DOHH2 (cell line): ENCODE measurements around the gene RNF130.

Source experiments
- H3F3A ChIP-seq: fragments of 200-600 bp; sonication (generic), shearing (Covaris generic); 2 replicates; pipeline ENCODE4 v1.6.0; 2016; ENCODE audit warnings: antibody characterized with exemption, mild to moderate bottlenecking; ENCODE audit not compliant: control insufficient read depth, insufficient read depth
- H3K27ac ChIP-seq: fragments of 200-600 bp; sonication (generic); 2 replicates; pipeline ENCODE4 v1.5.1; 2014; ENCODE audit warnings: low read depth, mild to moderate bottlenecking, low read length, moderate library complexity
- H3K27me3 ChIP-seq: fragments of 200-600 bp; sonication (generic); 2 replicates; pipeline ENCODE4 v1.6.1; 2014; ENCODE audit warnings: mild to moderate bottlenecking, low read length, mixed read lengths; ENCODE audit not compliant: control insufficient read depth
- H3K36me3 ChIP-seq: fragments of 200-600 bp; sonication (generic); 2 replicates; pipeline ENCODE4 v1.6.1; 2014; ENCODE audit warnings: mild to moderate bottlenecking, low read length, moderate library complexity, mixed read lengths; ENCODE audit not compliant: control insufficient read depth
- H3K4me1 ChIP-seq: fragments of 200-600 bp; sonication (generic); 2 replicates; pipeline ENCODE4 v1.6.1; 2014; ENCODE audit warnings: mild to moderate bottlenecking, low read length, mixed read lengths; ENCODE audit not compliant: control insufficient read depth
- H3K4me2 ChIP-seq: fragments of 200-600 bp; sonication (generic); 2 replicates; pipeline ENCODE4 v1.6.0; 2014; ENCODE audit warnings: mild to moderate bottlenecking, low read length, moderate library complexity
- H3K4me3 ChIP-seq: fragments of 200-600 bp; sonication (generic); 2 replicates; pipeline ENCODE4 v1.5.1; 2014; ENCODE audit warnings: mild to moderate bottlenecking, low read length, mixed read lengths
- H3K79me2 ChIP-seq: fragments of 200-600 bp; sonication (generic); 2 replicates; pipeline ENCODE4 v1.6.1; 2014; ENCODE audit warnings: mild to moderate bottlenecking, low read length, mixed read lengths; ENCODE audit not compliant: control insufficient read depth
- H3K9me2 ChIP-seq: fragments of 200-600 bp; sonication (generic); replicated peaks from 2 replicates; pipeline ENCODE4 v1.6.1; 2014; ENCODE audit warnings: mild to moderate bottlenecking, low read length, mixed read lengths; ENCODE audit not compliant: control insufficient read depth
- H3K9me3 ChIP-seq: fragments of 200-600 bp; sonication (generic); 2 replicates; pipeline ENCODE4 v1.6.1; 2014; ENCODE audit warnings: antibody characterized with exemption, low read length, mixed read lengths; ENCODE audit not compliant: control insufficient read depth, insufficient read depth
- H4K20me1 ChIP-seq: fragments of 200-600 bp; sonication (generic); 2 replicates; pipeline ENCODE4 v1.6.0; 2014; ENCODE audit warnings: low read depth, mild to moderate bottlenecking, antibody characterized with exemption, low read length, moderate library complexity; ENCODE audit not compliant: control insufficient read depth, insufficient read depth
- CTCF ChIP-seq: fragments of 200-600 bp; sonication (generic); IDR thresholded peaks from one replicate; pipeline ENCODE4 v1.5.1; 2014; ENCODE audit warnings: antibody characterized with exemption, mild to moderate bottlenecking, low read depth, low read length; ENCODE audit not compliant: poor library complexity, severe bottlenecking
- EZH2phosphoT487 ChIP-seq: fragments of 200-600 bp; sonication (generic); IDR thresholded peaks from 2 replicates; pipeline ENCODE4 v1.6.1; 2017; ENCODE audit warnings: borderline replicate concordance, mild to moderate bottlenecking, antibody characterized with exemption, low read length, moderate library complexity, mixed read lengths

The RNF130 gene

GRCh38 chr5:179919487-179920060, 152.0 kb downstream of the RNF130 start:
- Histone ChIP-seq H3K9me3 (no peaks in the 10 kb centered on the region), H4K20me1 (no peaks in the 10 kb centered on the region), H3K4me3 (no peak overlapping the region), H3K79me2 (no peaks in the 10 kb centered on the region), H3K4me1 (peaks cover 33% of the 10 kb centered on the region), H3K36me3 (no peaks in the 10 kb centered on the region), H3K27me3 (no peaks in the 10 kb centered on the region), H3F3A (no peaks in the 10 kb centered on the region; the same call in 1 of the 2 replicates), H3K4me2 (no peak overlapping the region), H3K27ac (no peak overlapping the region), H3K9me2 (no peaks in the 10 kb centered on the region)
- TF ChIP-seq EZH2phosphoT487 (no peak), CTCF (no peak)

DNA sequence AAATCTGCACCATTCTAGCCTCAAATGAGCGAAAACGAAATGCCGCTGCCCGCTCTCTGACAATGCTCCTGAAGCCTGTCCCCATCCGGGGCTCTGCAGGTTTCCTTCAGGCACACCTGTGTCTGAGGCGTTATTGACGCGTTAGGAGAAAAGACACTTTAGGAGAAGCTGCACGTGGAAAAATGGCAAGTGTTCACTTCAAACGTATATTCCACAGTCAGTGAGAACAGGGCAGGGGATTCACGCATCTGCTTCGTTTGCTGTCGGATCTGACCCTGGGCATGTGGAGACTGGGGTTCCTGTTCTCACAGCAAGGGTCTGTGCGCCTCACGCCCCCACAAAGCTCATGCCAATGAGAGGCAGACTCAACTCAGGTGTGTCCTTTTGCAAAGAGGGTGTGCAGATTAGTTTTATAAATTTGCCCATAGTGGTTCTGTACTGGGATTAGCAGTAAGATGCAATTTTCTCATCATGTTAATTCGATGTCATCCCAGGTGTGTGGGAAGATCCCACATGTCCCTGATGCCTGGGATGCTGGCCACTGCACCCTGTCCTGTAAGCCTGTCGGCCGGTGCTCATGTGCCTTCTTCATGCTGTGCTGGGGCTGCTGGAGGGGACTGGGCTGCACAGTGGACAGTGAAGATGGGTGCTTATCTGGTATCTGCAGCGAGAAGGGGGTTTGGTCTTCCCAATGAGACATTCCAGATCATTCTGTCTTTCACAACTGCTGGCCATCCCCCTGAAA, 152.6 kb downstream of the RNF130 start:
- Histone ChIP-seq H3K4me2 (no peak overlapping the region), H4K20me1 (no peaks in the 10 kb centered on the region), H3K4me1 (peaks cover 39% of the 10 kb centered on the region), H3K36me3 (no peaks in the 10 kb centered on the region), H3F3A (no peaks in the 10 kb centered on the region; the same call in 1 of the 2 replicates), H3K9me3 (no peaks in the 10 kb centered on the region), H3K27ac (no peak overlapping the region), H3K4me3 (no peak overlapping the region), H3K27me3 (no peaks in the 10 kb centered on the region), H3K79me2 (no peaks in the 10 kb centered on the region), H3K9me2 (no peaks in the 10 kb centered on the region)
- TF ChIP-seq EZH2phosphoT487 (no peak), CTCF (no peak)

DNA sequence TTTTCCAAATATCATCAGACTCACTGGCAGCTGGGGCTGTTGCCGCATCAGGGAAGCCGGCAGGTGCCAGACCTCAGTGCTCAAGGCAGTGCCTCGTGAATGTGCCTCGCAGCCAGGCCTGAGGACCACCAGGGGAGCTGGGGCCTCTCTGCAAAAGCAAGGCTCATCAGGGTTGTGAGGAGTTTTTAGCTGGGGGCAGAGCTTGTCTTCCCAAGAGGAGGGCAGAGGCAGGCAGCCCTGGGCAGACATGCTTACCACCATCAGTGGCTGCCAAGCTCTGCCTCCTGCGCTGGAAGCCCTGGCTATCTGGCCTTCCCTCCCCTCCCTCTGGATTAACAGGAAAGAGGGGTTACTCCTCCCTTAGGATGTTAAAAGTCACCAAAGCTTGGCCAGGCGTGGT, 155.0 kb downstream of the RNF130 start:
- H3K79me2 ChIP-seq, result no peaks in the 10 kb centered on the region

More for the DNA sequence above, 155.0 kb downstream of the RNF130 start:
- no peak overlapping the region for H3K4me2 ChIP-seq
- H3K4me3 ChIP-seq, result no peak overlapping the region
- no peaks in the 10 kb centered on the region for H4K20me1 ChIP-seq
- H3K27ac ChIP-seq, result no peak overlapping the region
- no peaks in the 10 kb centered on the region; the same call in 1 of the 2 replicates for H3F3A ChIP-seq
- H3K36me3 ChIP-seq, result no peaks in the 10 kb centered on the region
- peaks cover 28% of the 10 kb centered on the region for H3K4me1 ChIP-seq
- TF ChIP-seq EZH2phosphoT487 (no peak), CTCF (no peak)
- no peaks in the 10 kb centered on the region for H3K9me2 ChIP-seq
- H3K9me3 ChIP-seq, result no peaks in the 10 kb centered on the region
- no peaks in the 10 kb centered on the region for H3K27me3 ChIP-seq
